PC-3 (cell line): ENCODE data around the gene KIN.

Experiments used
- CTCF ChIP-seq: fragments of 300-600 bp; sonication (generic); conservative IDR thresholded peaks from 2 replicates; pipeline ENCODE4 v1.5.1; 2017; ENCODE audit warnings: antibody characterized with exemption, low read depth, mild to moderate bottlenecking, low read length
- EZH2 ChIP-seq: fragments of 300-600 bp; sonication (generic); IDR thresholded peaks from one replicate; pipeline ENCODE4 v1.6.1; 2017; ENCODE audit warnings: antibody characterized with exemption, mild to moderate bottlenecking, low read length; ENCODE audit not compliant: unreplicated experiment

GRCh38 chr10:7738536-7739407 lies 49.0 kb downstream of the KIN start:
- no peak for TF ChIP-seq EZH2
- TF ChIP-seq CTCF, result no peak
